K562 (cell line): ENCODE data around the gene TARBP2. TPM values are rescaled to one million over a fixed set of nuclear protein-coding genes. Genes with fewer than 3 reads are reported as not detected.

Experiments
- ATAC-seq: fragments of 200-7000 bp; cut with Tn5 transposase; 3 replicates; pipeline ENCODE4 v1.9.1; 2020; ENCODE audit warnings: moderate library complexity
- BruUV-seq: library from RNA; stranded (reverse); fragments of 400-500 nt; replicated peaks from 2 replicates; lab custom pipeline; 2021; lab: Mats Ljungman, UMichigan
- CTCF ChIA-PET: fragments of 300-600 bp; formaldehyde crosslinking; extraction: SDS; loops from one replicate; lab custom pipeline; 2021; ENCODE audit warnings: low intra/inter-chr PET ratio; lab: Yijun Ruan, JAX
- POLR2A ChIA-PET: fragments of 300-600, 350-650 bp; sonication (Branson Sonifier 250); formaldehyde crosslinking; extraction: SDS; loops from one replicate; lab custom pipeline; 2021; ENCODE audit warnings: antibody characterized with exemption, inconsistent platforms; lab: Yijun Ruan, JAX
- DNase-seq, 4 experiments: peaks; one replicate each; pipeline versions ENCODE4 v3.0.0 to v3.0.0-alpha.2; 2011 to 2018; ENCODE audit warnings: low spot score in 3 of 4, mixed read lengths in 3 of 4; ENCODE audit errors: extremely low read depth in 1 of 4
- FAIRE-seq: peaks from 2 replicates; lab custom pipeline; 2011; peaks lifted over from hg19 to GRCh38; lab: Jason Lieb, UNC
- H2AFZ ChIP-seq: 2 replicates; pipeline ENCODE4 v1.6.0; 2011; ENCODE audit warnings: low read depth, low read length, control low read depth, inconsistent platforms
- H3K27ac ChIP-seq: fragments of 200-600 bp; 3 replicates; pipeline ENCODE4 v1.8.0; 2011; ENCODE audit warnings: low read depth, mild to moderate bottlenecking, control low read depth, inconsistent platforms, low read length, moderate library complexity, mixed read lengths; ENCODE audit errors: extremely low read depth
- H3K27me3 ChIP-seq, 2 experiments: fragments of 300-600 bp in 1 of 2; 2 replicates in 1 of 2; 3 replicates in 1 of 2; pipeline versions ENCODE4 v1.6.0 to v1.8.0; 2011; ENCODE audit warnings: inconsistent platforms in 2 of 2, low read length in 2 of 2, mild to moderate bottlenecking in 1 of 2, mixed read lengths in 1 of 2, moderate library complexity in 1 of 2; ENCODE audit not compliant: control insufficient read depth in 2 of 2, insufficient read depth in 2 of 2
- H3K36me3 ChIP-seq: fragments of 300-600 bp; 3 replicates; pipeline ENCODE4 v1.8.0; 2011; ENCODE audit warnings: mild to moderate bottlenecking, low read length, inconsistent platforms; ENCODE audit not compliant: control insufficient read depth, insufficient read depth
- H3K4me1 ChIP-seq, 2 experiments: fragments of 200-600 bp in 1 of 2; replicated peaks in 1 of 2; 2 replicates in 1 of 2; 3 replicates in 1 of 2; pipeline versions ENCODE4 v1.5.1 to v1.8.0; 2011; ENCODE audit warnings: inconsistent platforms in 2 of 2, low read length in 2 of 2, mild to moderate bottlenecking in 1 of 2, mixed read lengths in 1 of 2, moderate library complexity in 1 of 2; ENCODE audit not compliant: control insufficient read depth in 2 of 2, insufficient read depth in 2 of 2
- H3K4me2 ChIP-seq: 2 replicates; pipeline ENCODE4 v1.6.1; 2011; ENCODE audit warnings: low read length, control low read depth, inconsistent platforms, mixed read lengths; ENCODE audit not compliant: insufficient read depth
- H3K4me3 ChIP-seq: fragments of 200-600 bp; sonication (generic), shearing (Covaris generic); 2 replicates; pipeline ENCODE4 v1.5.1; 2016; ENCODE audit warnings: control low read depth, inconsistent platforms
- H3K79me2 ChIP-seq: fragments of 200-600 bp; 3 replicates; pipeline ENCODE4 v1.8.0; 2011; ENCODE audit warnings: low read length, inconsistent platforms; ENCODE audit not compliant: control insufficient read depth, insufficient read depth
- H3K9ac ChIP-seq, 2 experiments: 2 replicates each; pipeline versions ENCODE4 v1.6.0 to v1.6.1; 2011; ENCODE audit warnings: low read depth in 2 of 2, low read length in 2 of 2, control low read depth in 1 of 2, inconsistent platforms in 1 of 2, mild to moderate bottlenecking in 1 of 2, mixed read lengths in 1 of 2; ENCODE audit not compliant: insufficient read depth in 1 of 2
- H3K9me1 ChIP-seq: one replicate; pipeline ENCODE4 v1.6.0; 2011; ENCODE audit warnings: inconsistent platforms, mild to moderate bottlenecking, low read length, moderate library complexity; ENCODE audit not compliant: control insufficient read depth, insufficient read depth
- H3K9me3 ChIP-seq: replicated peaks from 2 replicates; pipeline ENCODE4 v1.5.1; 2011; ENCODE audit warnings: low read depth, low read length, inconsistent platforms; ENCODE audit not compliant: control insufficient read depth, insufficient read depth
- H4K20me1 ChIP-seq: replicated peaks from 2 replicates; pipeline ENCODE4 v1.6.1; 2011; ENCODE audit warnings: low read length, inconsistent platforms, mixed read lengths; ENCODE audit not compliant: control insufficient read depth, insufficient read depth
- C11orf30 ChIP-seq: fragments of 450-650 bp; IDR thresholded peaks from 2 replicates; pipeline ENCODE4 v1.6.1; 2016; ENCODE audit warnings: low read depth, mild to moderate bottlenecking
- EP400 ChIP-seq: fragments of 450-650 bp; IDR thresholded peaks from 2 replicates; pipeline ENCODE4 v1.6.1; 2017; ENCODE audit warnings: antibody characterized with exemption, mild to moderate bottlenecking, moderate library complexity
- FOXA3 ChIP-seq, 2 experiments: fragments of 450-650 bp in 1 of 2; sonication (generic) in 1 of 2; formaldehyde crosslinking; IDR thresholded peaks in 1 of 2; conservative IDR thresholded peaks in 1 of 2; 2 replicates each; pipeline versions ENCODE4 v1.4.0 to v1.8.0; 2020 to 2022; ENCODE audit warnings: mild to moderate bottlenecking in 2 of 2, missing genetic modification reagents in 1 of 2
- HOMEZ ChIP-seq: fragments of 250-450 bp; sonication (Bioruptor Pico); IDR thresholded peaks from 2 replicates; pipeline ENCODE4 v1.4.0; 2020; ENCODE audit warnings: mild to moderate bottlenecking, moderate library complexity
- JUND ChIP-seq, 2 experiments: IDR thresholded peaks; 2 replicates in 1 of 2; 3 replicates in 1 of 2; pipeline ENCODE4 v1.6.1; 2011; ENCODE audit warnings: borderline replicate concordance in 2 of 2, low read depth in 2 of 2, low read length in 2 of 2, improper control_type of control experiment in 1 of 2, missing biosample characterization in 1 of 2, missing genetic modification characterization in 1 of 2, missing genetic modification reagents in 1 of 2
- POU5F1 ChIP-seq: fragments of 150-350 bp; IDR thresholded peaks from 2 replicates; pipeline ENCODE4 v1.6.1; 2014; ENCODE audit warnings: borderline replicate concordance, low read length, low read depth, mild to moderate bottlenecking; ENCODE audit not compliant: partially characterized antibody
- SMAD4 ChIP-seq: fragments of 250-450 bp; sonication (Bioruptor Pico); conservative IDR thresholded peaks from 2 replicates; pipeline ENCODE4 v1.8.0; 2021; ENCODE audit warnings: inconsistent platforms, mild to moderate bottlenecking, moderate library complexity
- ZNF175 ChIP-seq: fragments of 200-800 bp; sonication (Bioruptor generic); IDR thresholded peaks from 2 replicates; pipeline ENCODE4 v1.6.1; 2016; ENCODE audit warnings: low read depth, mild to moderate bottlenecking, missing genetic modification characterization, missing compliant biosample characterization
- ZNF740 ChIP-seq, 3 experiments: fragments of 200-800 bp in 1 of 3; sonication (Bioruptor generic) in 1 of 3; sonication (generic) in 1 of 3; formaldehyde crosslinking in 1 of 3; IDR thresholded peaks; 2 replicates each; pipeline versions ENCODE4 v1.6.1 to v1.8.0; 2016 to 2022; ENCODE audit warnings: mild to moderate bottlenecking in 2 of 3, missing compliant biosample characterization in 2 of 3, missing genetic modification characterization in 2 of 3, missing genetic modification reagents in 1 of 3
- WGBS: fragments of 100-300 bp; shearing (Covaris generic); methylation state at CpG from one replicate; pipeline ENCODE4 v1.1.6; 2016; ENCODE audit warnings: low coverage, mixed read lengths; ENCODE audit not compliant: insufficient coverage; ENCODE audit errors: missing lambda C conversion rate; 5-methylcytosine and 5-hydroxymethylcytosine counted together
- in situ Hi-C: fragments of 300-500 bp; cut with MboI; formaldehyde crosslinking; loops from 4 replicates; pipeline ENCODE4 v1.15.0; 2018; ENCODE audit warnings: inconsistent platforms, mixed read lengths
- intact Hi-C: fragments of 100-400 bp; cut with micrococcal nuclease; formaldehyde crosslinking; loops from 2 replicates; pipeline ENCODE4 v1.14.2; 2022
- polyA plus RNA-seq, 8 experiments: library from polyadenylated mRNA; depleted of rRNA in 4 of 8; stranded (reverse) in 5 of 8; unstranded in 3 of 8; fragments of >200 nt; fragmentation: Nextera tagmentation in 2 of 8; fragmentation: Illumina TruSeq in 1 of 8; extraction: Ambion mirVana in 2 of 8; extraction: Trizol in 1 of 8; gene quantifications; 2 replicates each; pipeline versions ENCODE4 v1.2.1 to v1.2.3, GENCODE V29; 2011 to 2014; ENCODE audit warnings: inconsistent platforms in 1 of 8, missing spikeins in 1 of 8
- total RNA-seq, 7 experiments: library from RNA; depleted of rRNA in 6 of 7; stranded (reverse); fragments of >200 nt in 6 of 7; fragmentation: Illumina TruSeq in 2 of 7; extraction: Trizol in 2 of 7; gene quantifications; 2 replicates each; pipeline versions ENCODE4 v1.2.1 to v1.2.3, GENCODE V29; 2011 to 2021; ENCODE audit warnings: low replicate concordance in 1 of 7

The TARBP2 gene
- total and polyA plus RNA-seq, 9 of the 15 experiments (the other 6 are each of a cell fraction or from before 2014, with no cell fraction given): 5.6 to 69.0 (median 44.6) TPM

- TF ChIP-seq FOXA3 (CRISPR knock-in tag; conservative IDR thresholded peaks at IDR 0.05 in 1 of 2, IDR thresholded peaks at IDR 0.05 in 1 of 2) (no peak), POU5F1 (no peak), C11orf30 (no peak), ZNF740 (CRISPR knock-in tag; IDR thresholded peaks at IDR 0.05) (no peak), ZNF740 (tag; IDR thresholded peaks at IDR 0.05) (no peak), HOMEZ (CRISPR knock-in tag) (no peak)
These were observed 35.9 kb downstream of the TARBP2 start (continued) for GRCh38 chr12:53536962-53537361.

- ChIA-PET CTCF (no interaction called here), POLR2A (interaction anchor here (0.8 to 0.9 kb wide), 2 partner anchors 12 to 65 kb away, joined by 3 read pairs; no protein-coding TSS in a partner anchor)
- intact Hi-C loops: no loop called here
- Histone ChIP-seq H3K27me3 (no peaks in the 10 kb centered on the region), H3K9ac (no peak overlapping the region), H3K4me1 (no peaks in the 10 kb centered on the region), H3K79me2 (no peaks in the 10 kb centered on the region), H3K27ac (no peak overlapping the region), H3K36me3 (peaks cover 57% of the 10 kb centered on the region; the same call in 2 of the 3 replicates), H3K9me3 (no peaks in the 10 kb centered on the region), H4K20me1 (no peaks in the 10 kb centered on the region), H3K4me3 (no peak overlapping the region), H3K9me1 (no peaks in the 10 kb centered on the region), H3K4me2 (no peak overlapping the region), H2AFZ (no peak overlapping the region)
- no TSS peak for BruUV-seq
- FAIRE-seq (no peak), DNase-seq (no peak), ATAC-seq (peak; percentile 88)
- in situ Hi-C loops: no loop called here
- WGBS: 10% methylated on average over 1 of the region's 1 CpG
- TF ChIP-seq JUND (IDR thresholded peaks at IDR 0.05; ENCODE audit: borderline replicate concordance, low read depth, low read length) (peak; percentile 40; the same call in 1 of the 2 replicates), JUND (tag; IDR thresholded peaks at IDR 0.05; ENCODE audit: borderline replicate concordance, low read depth, low read length) (0 out of 3 replicates have a peak, but pooled peaks have one; percentile 34), EP400 (peak; percentile 23; the same call in 1 of the 2 replicates), ZNF175 (CRISPR knock-in tag) (peak; percentile 94), SMAD4 (CRISPR knock-in tag) (peak; percentile 68; the same call in 1 of the 2 replicates)
These were observed 37.2 kb downstream of the TARBP2 start for GRCh38 chr12:53538209-53538689.
